CD1c-positive myeloid dendritic cell (primary cell): ENCODE measurements around the gene TNS1.
A peak's percentile ranks its signal among the peaks of the same experiment; 100 is the strongest.

Source experiments
- DNase-seq: peaks from one replicate; pipeline ENCODE4 v3.0.0-alpha.2; 2016; ENCODE audit errors: extremely low spot score

Gene TNS1

DNA sequence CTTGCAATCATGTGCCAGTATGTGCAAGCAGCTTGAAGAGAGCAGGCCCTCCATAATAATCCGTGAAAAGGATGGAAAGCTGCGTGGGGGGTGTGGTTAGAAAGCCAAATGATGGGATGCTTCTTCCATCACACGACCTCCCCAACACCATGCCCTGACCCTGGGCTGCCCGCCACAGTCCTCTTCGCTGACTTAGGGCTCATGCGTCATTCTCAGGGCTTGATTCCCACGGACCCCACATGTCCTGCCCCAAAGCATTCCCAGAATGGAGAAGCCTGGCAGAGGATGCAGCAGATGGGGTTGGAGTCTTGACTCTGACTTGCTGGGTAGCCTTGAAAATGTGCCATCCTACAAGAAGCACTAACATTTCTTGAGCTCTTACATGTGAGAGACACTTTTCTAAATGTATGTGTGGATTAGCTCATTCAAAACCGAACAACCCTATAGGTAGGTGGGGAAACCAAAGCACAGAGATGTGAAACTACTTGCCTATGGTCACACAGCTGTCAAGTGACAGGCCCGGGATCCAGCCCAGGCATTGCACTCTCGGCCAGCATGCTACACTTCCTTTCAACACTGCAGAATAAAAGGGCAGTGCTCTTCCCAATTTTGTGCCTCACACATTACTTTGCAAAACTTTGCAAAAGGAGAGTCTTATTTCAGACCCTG lies 3.7 kb downstream of the TNS1 start:
- peak; percentile 57 for DNase-seq

- no peak for DNase-seq
Observed at GRCh38 chr2:217997510-217997909, 5.3 kb downstream of the TNS1 start.

DNA sequence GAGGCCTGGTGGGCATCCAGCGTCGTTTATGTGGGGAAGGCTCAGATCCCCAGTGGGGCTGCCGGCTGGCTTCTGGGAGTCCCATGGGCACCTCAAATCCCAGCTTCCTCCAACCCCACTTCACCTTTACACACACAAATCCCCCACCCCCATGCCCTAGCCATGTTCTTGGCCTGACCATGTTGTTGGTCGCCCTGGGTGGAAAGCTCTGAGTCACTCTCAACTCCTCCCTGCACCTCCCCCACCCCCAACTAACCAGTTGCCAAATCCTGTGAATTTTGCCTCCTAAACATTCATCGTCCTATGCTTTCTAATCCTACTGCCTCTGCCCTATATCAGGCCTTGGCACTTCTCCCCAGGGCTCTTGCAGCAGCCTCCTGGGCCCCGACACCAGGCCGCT lies 6.4 kb downstream of the TNS1 start:
- peak; percentile 67 for DNase-seq

DNA sequence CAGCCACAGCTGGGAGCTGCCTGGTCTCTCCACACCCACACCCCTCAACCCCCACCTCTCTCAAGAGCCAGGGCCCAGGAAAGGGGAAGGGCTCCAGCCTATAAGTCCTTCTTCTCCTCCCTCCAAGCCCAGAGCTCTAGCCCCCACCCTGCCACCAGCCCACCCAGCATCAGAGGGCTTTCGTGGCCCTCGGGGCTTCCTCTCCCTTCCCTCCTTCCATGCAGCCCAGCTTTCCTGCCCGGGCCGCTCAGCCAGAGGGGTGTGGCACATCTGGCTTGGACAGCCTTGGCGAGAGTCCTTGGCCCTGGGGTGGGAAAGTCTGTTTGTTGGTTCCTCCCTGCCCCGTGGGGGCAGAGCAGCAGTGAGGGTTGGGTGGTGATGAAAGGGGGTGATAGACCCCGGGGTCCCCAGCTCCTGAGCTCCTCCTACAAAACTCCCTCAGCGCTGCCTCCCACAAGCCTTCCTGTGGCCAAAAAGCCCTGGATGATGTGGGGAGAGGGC lies 7.0 kb downstream of the TNS1 start:
- DNase-seq, result peak; percentile 66

GRCh38 chr2:217994776-217995274 lies 8.0 kb downstream of the TNS1 start:
- no peak for DNase-seq

GRCh38 chr2:217993817-217994463 lies 8.9 kb downstream of the TNS1 start:
- DNase-seq, result peak; percentile 53

DNA sequence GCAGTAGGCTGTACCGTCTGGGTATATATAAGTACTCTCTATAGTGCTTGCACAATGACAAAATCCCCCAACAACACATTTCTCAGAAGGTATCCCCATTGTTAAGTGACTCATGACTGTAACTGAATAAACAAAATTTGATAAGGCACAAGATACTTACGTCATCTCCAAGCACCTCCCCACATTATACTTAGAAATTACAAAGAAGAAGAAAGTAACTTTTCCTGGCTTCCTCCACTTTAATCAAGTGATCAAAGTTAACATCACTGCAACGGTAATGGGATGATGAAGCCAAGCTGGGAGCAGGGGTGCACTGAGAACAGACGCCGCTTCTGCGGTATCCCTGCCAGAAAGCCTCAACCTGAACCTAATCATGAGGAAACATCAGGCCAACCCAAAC lies 9.7 kb downstream of the TNS1 start:
- DNase-seq, result no peak

DNA sequence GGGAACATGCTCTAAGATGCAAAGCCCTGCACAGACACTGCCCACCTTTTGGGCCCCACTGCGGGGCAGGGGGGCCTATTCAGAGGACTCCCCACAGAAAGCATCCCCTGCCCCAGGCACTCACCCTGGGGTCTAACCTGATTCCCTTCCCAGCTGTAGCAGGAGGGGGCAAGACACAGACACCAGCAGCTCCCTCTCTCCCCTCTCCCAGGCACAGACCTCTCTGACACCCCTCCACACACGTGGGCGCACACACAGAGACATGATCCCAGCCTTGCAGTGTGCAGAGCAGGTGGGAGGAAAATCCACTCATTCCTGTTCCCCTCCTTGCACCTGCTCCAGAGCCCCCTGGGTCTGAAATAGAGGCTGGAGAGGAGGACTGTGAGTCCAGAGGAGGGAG lies 10.7 kb downstream of the TNS1 start:
- DNase-seq, result no peak

DNA sequence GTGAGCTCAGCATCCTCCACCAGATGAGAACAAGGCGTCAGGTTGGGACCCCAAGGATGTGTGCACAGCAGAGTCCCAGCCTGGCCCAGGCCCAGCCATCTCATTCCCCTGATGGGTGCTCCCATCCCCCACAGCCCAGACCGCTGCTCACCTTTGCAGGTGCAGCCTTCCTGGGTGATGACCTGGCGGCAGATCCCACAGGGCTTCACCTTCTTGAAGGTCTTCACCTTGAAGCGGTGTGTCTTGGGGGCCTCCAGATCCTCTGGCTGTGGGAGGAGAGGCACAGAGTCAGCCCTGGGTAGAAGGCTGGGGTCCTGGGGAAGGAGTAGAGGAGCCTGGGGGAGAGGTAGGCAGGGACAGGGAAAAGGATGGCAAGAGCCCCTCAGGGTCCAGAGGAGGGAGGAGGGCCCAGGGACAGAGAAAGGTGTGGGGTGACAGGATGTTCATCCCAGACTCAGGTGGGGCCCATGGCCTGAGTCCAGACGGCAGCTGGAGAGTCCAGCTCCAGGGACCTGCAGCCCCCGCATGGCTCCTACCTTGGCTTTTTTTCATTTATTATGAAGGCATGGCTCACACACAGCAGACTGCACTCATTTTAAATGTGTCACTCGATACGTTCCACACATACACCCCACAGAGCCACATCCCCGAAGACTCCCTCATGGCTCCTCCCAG lies 11.9 kb downstream of the TNS1 start:
- no peak for DNase-seq

DNA sequence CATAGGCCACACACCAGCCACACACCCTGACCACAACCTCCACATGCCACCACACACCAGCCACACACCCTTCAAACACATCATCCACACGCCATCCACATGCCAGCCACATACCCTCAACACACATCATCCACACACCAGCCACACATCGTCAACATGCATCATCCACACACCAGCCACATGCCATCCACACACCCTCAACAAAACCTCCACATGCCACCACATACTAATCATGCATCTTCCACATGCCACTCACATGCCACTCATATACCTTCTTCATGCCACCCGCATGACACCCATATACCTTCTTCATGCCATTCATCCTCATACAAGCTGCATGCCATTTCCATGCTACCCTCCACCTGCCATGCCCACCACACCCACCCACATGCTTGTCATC lies 12.4 kb downstream of the TNS1 start:
- no peak for DNase-seq

DNA sequence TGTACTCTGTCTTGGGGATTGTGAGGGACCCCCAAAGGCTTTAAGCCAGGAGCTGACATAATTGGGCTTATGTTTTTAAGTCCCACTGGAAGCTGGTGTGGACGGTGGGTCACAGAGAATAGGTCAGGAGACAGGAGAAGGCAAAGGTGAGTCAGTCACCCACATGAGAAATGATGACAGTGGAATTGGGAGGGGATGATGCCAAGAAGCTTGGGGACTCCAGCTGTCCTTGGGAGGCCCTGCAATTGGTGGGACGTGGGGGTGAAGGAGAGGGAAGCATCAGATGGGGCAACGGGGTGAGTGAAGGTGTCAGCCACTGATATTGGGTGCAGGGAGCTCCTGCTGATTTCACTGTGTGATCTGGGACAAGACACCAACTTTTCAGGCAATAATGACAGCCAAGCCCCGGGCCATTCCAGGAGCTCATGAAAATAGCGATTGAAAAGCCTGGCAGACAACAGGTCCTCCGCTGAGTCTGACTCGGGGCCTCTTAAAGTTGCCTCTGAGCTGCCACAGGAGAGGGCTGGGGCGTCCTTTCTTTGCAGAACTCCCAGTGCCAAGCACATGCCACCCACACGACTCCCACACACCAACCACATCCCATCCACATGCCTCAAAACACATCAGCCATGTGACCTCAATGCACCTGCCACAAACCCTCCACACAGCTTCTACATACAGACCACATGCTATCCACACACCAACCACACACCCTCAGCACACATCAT lies 13.4 kb downstream of the TNS1 start:
- DNase-seq, result peak; percentile 32

GRCh38 chr2:217988840-217989204 lies 14.0 kb downstream of the TNS1 start:
- no peak for DNase-seq

DNA sequence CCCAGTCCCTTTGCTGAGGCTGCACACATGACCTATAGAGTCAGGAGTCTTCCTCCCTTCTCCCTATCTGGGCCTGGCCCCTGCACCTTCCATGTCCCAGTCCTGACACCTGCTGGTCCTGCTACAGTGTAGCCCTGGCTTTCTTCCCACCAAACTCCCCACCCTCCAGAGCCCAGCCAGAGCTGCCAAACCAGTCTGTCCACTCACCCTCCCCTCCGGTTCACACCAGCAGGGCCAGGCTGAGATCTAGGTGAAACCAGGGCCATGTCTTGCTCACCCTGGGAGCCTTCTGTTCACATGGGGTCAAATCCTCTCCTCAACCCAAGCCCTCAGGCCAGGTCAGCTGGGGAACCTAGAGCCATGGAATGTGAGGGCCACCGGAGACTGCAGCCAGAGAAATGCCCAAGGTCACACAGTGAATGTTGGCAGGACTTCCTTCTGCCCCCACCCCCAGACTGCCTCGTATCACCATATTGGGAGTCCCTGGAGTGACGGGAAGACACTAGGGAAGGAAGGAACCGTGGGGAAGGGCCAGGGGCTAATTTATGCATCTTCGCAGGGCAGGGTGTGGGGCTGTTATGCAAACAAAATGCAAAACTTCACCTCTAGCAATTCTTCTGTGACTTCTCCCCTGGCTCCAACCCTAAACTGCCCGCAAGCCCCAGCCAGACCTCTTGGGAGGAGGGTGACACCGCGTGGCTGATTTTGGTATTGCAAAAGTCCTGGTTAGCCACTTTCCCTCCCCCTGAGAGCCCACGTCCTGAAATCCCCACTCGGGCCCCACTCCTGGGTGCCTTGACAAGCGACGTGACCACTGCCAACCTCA lies 14.6 kb downstream of the TNS1 start:
- DNase-seq, result peak; percentile 85

DNA sequence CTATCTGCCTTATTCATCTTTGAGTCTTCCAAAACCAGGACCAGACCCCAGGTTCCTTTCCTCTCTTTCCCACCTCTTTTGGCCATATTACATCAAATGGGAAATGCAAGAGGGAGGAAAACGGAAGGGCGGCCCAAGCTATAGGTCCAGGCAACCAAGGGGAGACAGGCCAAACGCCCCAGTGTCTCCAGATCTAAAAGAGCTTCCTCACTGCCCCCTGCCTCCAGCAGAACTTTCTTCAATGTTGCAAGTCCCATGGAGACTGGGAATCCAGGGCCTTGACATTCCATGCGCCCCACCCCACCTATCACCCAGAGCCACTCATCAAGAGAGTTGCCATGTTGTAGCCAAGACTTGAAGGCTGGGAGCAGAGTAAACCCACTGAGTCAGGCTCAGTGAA lies 15.4 kb downstream of the TNS1 start:
- DNase-seq, result no peak

DNA sequence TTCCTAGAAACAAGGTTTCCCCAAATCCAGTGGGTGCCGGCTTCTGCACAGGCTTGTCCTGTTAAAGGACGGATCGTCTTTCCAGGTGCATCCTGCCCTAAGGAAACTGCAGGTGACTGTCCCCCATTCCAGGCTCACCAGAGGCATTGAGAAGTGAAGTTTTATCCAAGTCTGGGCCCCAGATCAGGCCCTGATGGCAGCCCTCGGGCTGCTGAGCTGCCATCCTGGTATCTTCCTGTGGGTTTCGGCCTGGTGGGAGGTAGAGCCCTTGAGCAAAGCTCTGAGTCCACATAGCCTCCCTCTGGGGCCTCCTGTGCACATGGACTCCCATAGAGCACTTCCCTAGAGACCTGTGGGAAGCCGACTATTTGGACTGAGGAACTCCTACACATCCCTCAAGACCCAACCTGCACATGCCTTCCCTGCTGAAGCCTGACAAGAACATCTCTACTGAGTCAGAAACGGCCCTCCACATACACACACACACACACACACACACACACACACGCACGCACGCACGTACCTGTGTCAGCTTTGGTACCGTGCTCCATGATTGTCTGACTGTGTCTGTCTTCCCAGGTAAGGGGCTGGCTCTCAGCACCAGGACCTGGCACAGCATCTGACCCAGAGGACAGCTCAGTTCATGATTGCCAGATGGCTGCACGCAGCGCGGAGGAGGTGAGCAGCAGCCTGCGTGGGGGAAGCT lies 16.4 kb downstream of the TNS1 start:
- DNase-seq, result no peak

GRCh38 chr2:217983276-217984233 lies 19.2 kb downstream of the TNS1 start:
- no peak for DNase-seq

- no peak for DNase-seq
Observed at GRCh38 chr2:217981971-217982370, 20.8 kb downstream of the TNS1 start.

- no peak for DNase-seq
Observed at GRCh38 chr2:217981084-217981730, 21.6 kb downstream of the TNS1 start.

GRCh38 chr2:217980591-217980990 lies 22.2 kb downstream of the TNS1 start:
- no peak for DNase-seq
